ENCODE data around the gene DNAJC5.

DNA sequence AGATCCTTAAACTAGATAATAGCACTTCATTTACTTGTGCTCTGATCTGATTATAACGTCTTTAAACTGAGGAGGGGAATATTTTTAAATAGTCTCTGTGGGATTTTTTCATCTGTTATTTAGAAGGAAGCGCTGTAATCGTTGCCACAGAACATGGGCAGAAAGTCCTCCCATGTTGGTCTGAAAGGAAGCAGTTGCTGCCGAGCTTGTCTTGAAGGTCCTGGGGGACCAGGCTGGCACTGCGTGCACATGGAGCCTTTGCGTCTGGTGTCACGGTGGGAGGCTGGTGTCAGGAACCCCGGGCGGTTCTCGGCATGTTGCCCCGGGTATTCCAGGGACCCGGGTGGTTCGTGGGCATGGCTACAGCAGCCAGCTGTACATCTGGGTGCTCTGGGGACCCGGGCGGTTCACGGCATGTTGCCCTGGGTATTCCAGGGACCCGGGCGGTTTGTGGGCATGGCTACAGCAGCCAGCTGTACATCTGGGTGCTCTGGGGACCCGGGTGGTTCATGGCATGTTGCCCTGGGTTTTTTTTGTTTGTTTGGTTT lies 18.4 kb upstream of the DNAJC5 start:
- TF ChIP-seq, protein P1, sequence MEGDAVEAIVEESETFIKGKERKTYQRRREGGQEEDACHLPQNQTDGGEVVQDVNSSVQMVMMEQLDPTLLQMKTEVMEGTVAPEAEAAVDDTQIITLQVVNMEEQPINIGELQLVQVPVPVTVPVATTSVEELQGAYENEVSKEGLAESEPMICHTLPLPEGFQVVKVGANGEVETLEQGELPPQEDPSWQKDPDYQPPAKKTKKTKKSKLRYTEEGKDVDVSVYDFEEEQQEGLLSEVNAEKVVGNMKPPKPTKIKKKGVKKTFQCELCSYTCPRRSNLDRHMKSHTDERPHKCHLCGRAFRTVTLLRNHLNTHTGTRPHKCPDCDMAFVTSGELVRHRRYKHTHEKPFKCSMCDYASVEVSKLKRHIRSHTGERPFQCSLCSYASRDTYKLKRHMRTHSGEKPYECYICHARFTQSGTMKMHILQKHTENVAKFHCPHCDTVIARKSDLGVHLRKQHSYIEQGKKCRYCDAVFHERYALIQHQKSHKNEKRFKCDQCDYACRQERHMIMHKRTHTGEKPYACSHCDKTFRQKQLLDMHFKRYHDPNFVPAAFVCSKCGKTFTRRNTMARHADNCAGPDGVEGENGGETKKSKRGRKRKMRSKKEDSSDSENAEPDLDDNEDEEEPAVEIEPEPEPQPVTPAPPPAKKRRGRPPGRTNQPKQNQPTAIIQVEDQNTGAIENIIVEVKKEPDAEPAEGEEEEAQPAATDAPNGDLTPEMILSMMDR (IDR thresholded peaks at IDR 0.05), result no peak
- TF ChIP-seq EZH2 (IDR thresholded peaks at IDR 0.05; ENCODE audit: borderline replicate concordance, insufficient read depth, low read depth, low read length, poor library complexity, severe bottlenecking), result no peak

Data from B cell (primary cell).